H1 (cell line): ENCODE data around the gene MED17. TPM values are rescaled to one million over a fixed set of nuclear protein-coding genes. Genes with fewer than 3 reads are reported as not detected.
A peak's percentile ranks its signal among the peaks of the same experiment; 100 is the strongest.

Experiments
- CTCF ChIA-PET: fragments of 300-600 bp; sonication (Branson Sonifier 250); formaldehyde crosslinking; loops from one replicate; lab custom pipeline; 2021; ENCODE audit not compliant: partially characterized antibody; lab: Charles Lee
- POLR2A ChIA-PET: fragments of 300-600 bp; sonication (Branson Sonifier 250); formaldehyde crosslinking; loops from one replicate; lab custom pipeline; 2021; ENCODE audit warnings: inconsistent platforms; ENCODE audit not compliant: partially characterized antibody; lab: Charles Lee
- DNase-seq, 2 experiments: peaks; one replicate each; pipeline versions ENCODE4 v3.0.0 to v3.0.0-alpha.2; 2010 to 2022; ENCODE audit warnings: low spot score in 2 of 2, low read depth in 1 of 2, mixed read lengths in 1 of 2
- FAIRE-seq: peaks from 2 replicates; lab custom pipeline; 2011; peaks lifted over from hg19 to GRCh38; lab: Jason Lieb, UNC
- H2AFZ ChIP-seq: 2 replicates; pipeline ENCODE4 v1.8.1; 2012; ENCODE audit warnings: low read length, inconsistent platforms
- H2AK5ac ChIP-seq: 2 replicates; pipeline ENCODE4 v1.6.1; 2013; ENCODE audit warnings: low read depth, low read length
- H2BK120ac ChIP-seq: replicated peaks from 2 replicates; pipeline ENCODE3; 2013; ENCODE audit warnings: low read depth, low read length, inconsistent platforms
- H2BK12ac ChIP-seq: 2 replicates; pipeline ENCODE4 v1.6.1; 2013; ENCODE audit warnings: low read depth, low read length
- H2BK15ac ChIP-seq: 2 replicates; pipeline ENCODE4 v1.6.1; 2013; ENCODE audit warnings: low read length
- H2BK20ac ChIP-seq: 2 replicates; pipeline ENCODE4 v1.6.1; 2013; ENCODE audit warnings: low read length
- H2BK5ac ChIP-seq: 2 replicates; pipeline ENCODE4 v1.6.1; 2013; ENCODE audit warnings: low read depth, low read length
- H3K14ac ChIP-seq: 2 replicates; pipeline ENCODE4 v1.6.1; 2013; ENCODE audit warnings: inconsistent platforms; ENCODE audit not compliant: insufficient read length
- H3K18ac ChIP-seq: 2 replicates; pipeline ENCODE4 v1.6.1; 2013; ENCODE audit warnings: low read length; ENCODE audit errors: extremely low read depth
- H3K23ac ChIP-seq: 2 replicates; pipeline ENCODE4 v1.6.1; 2013; ENCODE audit warnings: inconsistent platforms; ENCODE audit not compliant: insufficient read length
- H3K23me2 ChIP-seq: 2 replicates; pipeline ENCODE4 v1.6.1; 2013; ENCODE audit warnings: low read depth, low read length
- H3K27ac ChIP-seq: 2 replicates; pipeline ENCODE4 v1.6.1; 2011; ENCODE audit warnings: low read depth, low read length, inconsistent platforms
- H3K27me3 ChIP-seq, 4 experiments: replicated peaks in 1 of 4; 1 replicate in 1 of 4; 2 replicates in 3 of 4; pipeline versions ENCODE4 v1.6.1 to v1.8.1; 2011 to 2013; ENCODE audit warnings: low read length in 3 of 4, mild to moderate bottlenecking in 3 of 4, inconsistent platforms in 2 of 4, mixed read lengths in 2 of 4, moderate library complexity in 1 of 4; ENCODE audit not compliant: control insufficient read depth in 3 of 4, insufficient read depth in 3 of 4; ENCODE audit errors: extremely low read depth in 1 of 4
- H3K36me3 ChIP-seq, 4 experiments: 2 replicates each; pipeline versions ENCODE4 v1.6.1 to v1.8.1; 2011 to 2013; ENCODE audit warnings: mild to moderate bottlenecking in 4 of 4, low read length in 3 of 4, moderate library complexity in 2 of 4, control low read depth in 1 of 4, inconsistent platforms in 1 of 4; ENCODE audit not compliant: insufficient read depth in 4 of 4, control insufficient read depth in 2 of 4
- H3K4ac ChIP-seq: replicated peaks from 2 replicates; pipeline ENCODE3; 2013; ENCODE audit warnings: low read length, low read depth, mixed read lengths, inconsistent platforms; ENCODE audit not compliant: insufficient read length
- H3K4me1 ChIP-seq, 4 experiments: replicated peaks in 1 of 4; 1 replicate in 1 of 4; 2 replicates in 3 of 4; pipeline versions ENCODE4 v1.6.1 to v1.8.1; 2011 to 2013; ENCODE audit warnings: low read length in 3 of 4, inconsistent platforms in 2 of 4, mixed read lengths in 1 of 4; ENCODE audit not compliant: insufficient read depth in 4 of 4, control insufficient read depth in 3 of 4
- H3K4me2 ChIP-seq, 2 experiments: 2 replicates each; pipeline versions ENCODE4 v1.6.1 to v1.8.1; 2011 to 2013; ENCODE audit warnings: low read depth in 2 of 2, low read length in 2 of 2, control low read depth in 1 of 2, inconsistent platforms in 1 of 2, mild to moderate bottlenecking in 1 of 2; ENCODE audit not compliant: insufficient read depth in 1 of 2
- H3K4me3 ChIP-seq, 4 experiments: fragments of 200-600, 300-600 bp in 1 of 4; sonication (generic), shearing (Covaris generic), sonication (Bioruptor Twin) in 1 of 4; 2 replicates each; pipeline versions ENCODE4 v1.5.1 to v1.8.1; 2011 to 2016; ENCODE audit warnings: low read length in 4 of 4, low read depth in 3 of 4, control low read depth in 2 of 4, inconsistent platforms in 2 of 4, mild to moderate bottlenecking in 2 of 4, mixed read lengths in 1 of 4, moderate library complexity in 1 of 4; ENCODE audit not compliant: insufficient read depth in 2 of 4; ENCODE audit errors: extremely low read depth in 1 of 4
- H3K56ac ChIP-seq: replicated peaks from 2 replicates; pipeline ENCODE3; 2013; ENCODE audit warnings: low read depth, mild to moderate bottlenecking, mixed read lengths, low read length, inconsistent platforms; ENCODE audit not compliant: insufficient read length
- H3K79me1 ChIP-seq: 2 replicates; pipeline ENCODE4 v1.6.1; 2013; ENCODE audit warnings: low read depth, low read length, control low read depth
- H3K79me2 ChIP-seq, 2 experiments: 2 replicates each; pipeline versions ENCODE4 v1.6.1 to v1.8.1; 2012 to 2013; ENCODE audit warnings: low read length in 2 of 2, mild to moderate bottlenecking in 2 of 2, inconsistent platforms in 1 of 2; ENCODE audit not compliant: insufficient read depth in 2 of 2, control insufficient read depth in 1 of 2
- H3K9ac ChIP-seq, 4 experiments: replicated peaks in 1 of 4; 1 replicate in 1 of 4; 2 replicates in 3 of 4; pipeline versions ENCODE4 v1.6.1 to v1.8.1; 2011 to 2013; ENCODE audit warnings: low read depth in 3 of 4, low read length in 3 of 4, control low read depth in 2 of 4, mild to moderate bottlenecking in 2 of 4, moderate library complexity in 2 of 4, inconsistent platforms in 1 of 4; ENCODE audit errors: extremely low read depth in 1 of 4
- H3K9me3 ChIP-seq, 2 experiments: 2 replicates each; pipeline versions ENCODE4 v1.6.1 to v1.8.1; 2012 to 2013; ENCODE audit warnings: mild to moderate bottlenecking in 2 of 2, moderate library complexity in 2 of 2, control low read depth in 1 of 2, inconsistent platforms in 1 of 2, low read depth in 1 of 2, low read length in 1 of 2, mixed read lengths in 1 of 2; ENCODE audit not compliant: insufficient read depth in 2 of 2
- H4K20me1 ChIP-seq, 2 experiments: replicated peaks in 1 of 2; 2 replicates each; pipeline versions ENCODE3 to v1.8.1; 2011 to 2013; ENCODE audit warnings: inconsistent platforms in 2 of 2, low read length in 2 of 2, mild to moderate bottlenecking in 1 of 2; ENCODE audit not compliant: insufficient read depth in 2 of 2, control insufficient read depth in 1 of 2
- H4K5ac ChIP-seq: 2 replicates; pipeline ENCODE4 v1.6.1; 2013; ENCODE audit warnings: low read length, low read depth, mixed read lengths, inconsistent platforms; ENCODE audit not compliant: insufficient read length
- H4K8ac ChIP-seq: 2 replicates; pipeline ENCODE4 v1.8.0; 2013; ENCODE audit warnings: mild to moderate bottlenecking, moderate library complexity, low read length, inconsistent platforms; ENCODE audit not compliant: insufficient read depth; ENCODE audit errors: extremely low read depth
- H4K91ac ChIP-seq: replicated peaks from 2 replicates; pipeline ENCODE3; 2013; ENCODE audit warnings: low read length, mixed read lengths, inconsistent platforms; ENCODE audit not compliant: insufficient read length
- BCL11A ChIP-seq, 2 experiments: IDR thresholded peaks; one replicate each; pipeline ENCODE4 v1.6.1; 2011; ENCODE audit warnings: low read depth in 2 of 2, low read length in 2 of 2, mild to moderate bottlenecking in 2 of 2
- HDAC6 ChIP-seq: IDR thresholded peaks from one replicate; pipeline ENCODE4 v1.7.1; 2012; ENCODE audit warnings: low read depth, mild to moderate bottlenecking, inconsistent platforms, low read length, moderate library complexity
- POLR2AphosphoS5 ChIP-seq: IDR thresholded peaks from 2 replicates; pipeline ENCODE4 v1.6.1; 2011; ENCODE audit warnings: low read depth, low read length
- TEAD4 ChIP-seq: IDR thresholded peaks from 2 replicates; pipeline ENCODE4 v1.6.1; 2012; ENCODE audit warnings: low read depth, low read length, inconsistent platforms, mixed read lengths
- WGBS, 2 experiments: shearing (Covaris generic) in 1 of 2; methylation state at CpG; one replicate each; pipeline versions ENCODE4 v1.1.6 to v1.1.7; 2013 to 2015; ENCODE audit warnings: low lambda C conversion rate in 2 of 2, mixed read lengths in 2 of 2, inconsistent platforms in 1 of 2, low coverage in 1 of 2, missing lambda C conversion rate in 1 of 2; ENCODE audit not compliant: insufficient replicate concordance in 2 of 2, insufficient coverage in 1 of 2, insufficient read length in 1 of 2; ENCODE audit errors: extremely low coverage in 1 of 2, missing lambda C conversion rate in 1 of 2; 5-methylcytosine and 5-hydroxymethylcytosine counted together
- polyA plus RNA-seq, 7 experiments: library from polyadenylated mRNA; depleted of rRNA in 3 of 7; stranded (reverse) in 5 of 7; unstranded in 2 of 7; fragments of >200 nt in 5 of 7; fragments of 200-250 nt in 2 of 7; gene quantifications; 1 replicate in 5 of 7; 2 replicates in 1 of 7; 4 replicates in 1 of 7; pipeline versions ENCODE4 v1.2.1 to v1.2.3, GENCODE V29; 2011 to 2013; ENCODE audit warnings: missing spikeins in 2 of 7, mixed read lengths in 2 of 7
- total RNA-seq: library from RNA; stranded (reverse); fragmentation: NEBNext Ultra II Directional; extraction: Animal tissue kit (Norgen Biotek cat#: 25700); gene quantifications from 2 replicates; pipeline ENCODE4 v1.2.1, GENCODE V29; 2021
- TF ChIP-seq, protein P1 (sequence below), 3 experiments: IDR thresholded peaks; 1 replicate in 2 of 3; 2 replicates in 1 of 3; pipeline versions ENCODE4 v1.5.1 to v1.6.1; 2011; ENCODE audit warnings: low read length in 3 of 3, mild to moderate bottlenecking in 3 of 3, inconsistent platforms in 2 of 3, low read depth in 1 of 3, moderate library complexity in 1 of 3; ENCODE audit not compliant: insufficient read depth in 1 of 3; ENCODE audit errors: control extremely low read depth in 1 of 3
- TF ChIP-seq, protein P2 (sequence below): IDR thresholded peaks from 2 replicates; pipeline ENCODE4 v1.6.1; 2012; ENCODE audit warnings: low read length, inconsistent platforms

The MED17 gene
- total and polyA plus RNA-seq, 2 of the 8 experiments (the other 6 are each of a cell fraction or from before 2014, with no cell fraction given), result 8.8 to 33.7 TPM

DNA sequence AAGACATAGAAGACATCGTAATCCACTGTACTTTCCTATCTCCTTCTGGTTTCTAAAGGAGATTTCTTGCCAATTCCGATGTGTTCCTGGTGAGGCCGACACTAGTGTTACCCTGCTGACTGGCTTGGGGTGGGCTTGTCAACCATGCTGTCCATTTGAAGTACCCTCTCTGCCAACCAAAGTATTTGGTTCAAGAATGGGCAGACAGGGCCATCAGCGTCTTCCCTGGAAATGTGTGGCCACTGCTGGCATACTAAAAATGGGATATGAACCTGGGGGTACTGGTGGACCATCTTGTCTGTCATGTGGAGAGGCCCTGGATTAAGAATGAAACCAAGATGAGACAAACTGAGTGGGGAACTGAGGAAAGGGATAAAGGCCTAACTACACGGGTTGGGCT lies 68.2 kb downstream of the MED17 start:
- no peak overlapping the region for H2BK120ac ChIP-seq
- DNase-seq (peak in 1 of 2 experiments; percentile 26), FAIRE-seq (no peak)
- H3K4ac ChIP-seq, result no peak overlapping the region
- H2AFZ ChIP-seq, result no peak overlapping the region
- H3K79me1 ChIP-seq, result no peaks in the 10 kb centered on the region
- H3K4me2 ChIP-seq, result no peak overlapping the region
- H3K27me3 ChIP-seq, result no peaks in the 10 kb centered on the region; a peak in 2 of 7 replicates
- no peak overlapping the region for H3K14ac ChIP-seq
- peaks cover 2 to 9% (median 4%) of the 10 kb centered on the region in 4 experiments; a peak in 4 of 7 replicates for H3K4me1 ChIP-seq
- TF ChIP-seq TEAD4 (no peak), HDAC6 (no peak), POLR2AphosphoS5 (no peak), BCL11A (IDR thresholded peaks at IDR 0.05; ENCODE audit: low read depth in 2 of 2, low read length in 2 of 2) (no peak)
- TF ChIP-seq, protein P1, sequence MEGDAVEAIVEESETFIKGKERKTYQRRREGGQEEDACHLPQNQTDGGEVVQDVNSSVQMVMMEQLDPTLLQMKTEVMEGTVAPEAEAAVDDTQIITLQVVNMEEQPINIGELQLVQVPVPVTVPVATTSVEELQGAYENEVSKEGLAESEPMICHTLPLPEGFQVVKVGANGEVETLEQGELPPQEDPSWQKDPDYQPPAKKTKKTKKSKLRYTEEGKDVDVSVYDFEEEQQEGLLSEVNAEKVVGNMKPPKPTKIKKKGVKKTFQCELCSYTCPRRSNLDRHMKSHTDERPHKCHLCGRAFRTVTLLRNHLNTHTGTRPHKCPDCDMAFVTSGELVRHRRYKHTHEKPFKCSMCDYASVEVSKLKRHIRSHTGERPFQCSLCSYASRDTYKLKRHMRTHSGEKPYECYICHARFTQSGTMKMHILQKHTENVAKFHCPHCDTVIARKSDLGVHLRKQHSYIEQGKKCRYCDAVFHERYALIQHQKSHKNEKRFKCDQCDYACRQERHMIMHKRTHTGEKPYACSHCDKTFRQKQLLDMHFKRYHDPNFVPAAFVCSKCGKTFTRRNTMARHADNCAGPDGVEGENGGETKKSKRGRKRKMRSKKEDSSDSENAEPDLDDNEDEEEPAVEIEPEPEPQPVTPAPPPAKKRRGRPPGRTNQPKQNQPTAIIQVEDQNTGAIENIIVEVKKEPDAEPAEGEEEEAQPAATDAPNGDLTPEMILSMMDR (IDR thresholded peaks at IDR 0.05; ENCODE audit: control extremely low read depth in 1 of 3, insufficient read depth in 1 of 3, low read depth in 1 of 3, low read length in 3 of 3), result no peak
- TF ChIP-seq, protein P2, sequence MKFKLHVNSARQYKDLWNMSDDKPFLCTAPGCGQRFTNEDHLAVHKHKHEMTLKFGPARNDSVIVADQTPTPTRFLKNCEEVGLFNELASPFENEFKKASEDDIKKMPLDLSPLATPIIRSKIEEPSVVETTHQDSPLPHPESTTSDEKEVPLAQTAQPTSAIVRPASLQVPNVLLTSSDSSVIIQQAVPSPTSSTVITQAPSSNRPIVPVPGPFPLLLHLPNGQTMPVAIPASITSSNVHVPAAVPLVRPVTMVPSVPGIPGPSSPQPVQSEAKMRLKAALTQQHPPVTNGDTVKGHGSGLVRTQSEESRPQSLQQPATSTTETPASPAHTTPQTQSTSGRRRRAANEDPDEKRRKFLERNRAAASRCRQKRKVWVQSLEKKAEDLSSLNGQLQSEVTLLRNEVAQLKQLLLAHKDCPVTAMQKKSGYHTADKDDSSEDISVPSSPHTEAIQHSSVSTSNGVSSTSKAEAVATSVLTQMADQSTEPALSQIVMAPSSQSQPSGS, result no peak
- ChIA-PET CTCF (no interaction called here), POLR2A (no interaction called here)
- H2BK5ac ChIP-seq, result no peak overlapping the region
- no peak overlapping the region for H4K5ac ChIP-seq
- H2BK12ac ChIP-seq, result no peak overlapping the region
- H3K27ac ChIP-seq, result no peak overlapping the region
- no peak overlapping the region for H4K91ac ChIP-seq
- no peaks in the 10 kb centered on the region for H3K79me2 ChIP-seq
- no peak overlapping the region for H4K8ac ChIP-seq
- no peak overlapping the region for H3K18ac ChIP-seq
- H3K23ac ChIP-seq, result no peak overlapping the region
- H3K4me3 ChIP-seq, result no peak overlapping the region
- 0 out of 2 replicates have a peak, but pooled peaks cover 3% of the 10 kb centered on the region for H3K23me2 ChIP-seq
- H3K9ac ChIP-seq, result no peak overlapping the region
- no peak overlapping the region for H3K56ac ChIP-seq
- H3K9me3 ChIP-seq, result no peaks in the 10 kb centered on the region
- WGBS, 2 experiments, result 94% methylated on average over 5 of the region's 5 CpGs; no CpG with 5 or more reads in 1 of the 2 experiments
- H3K36me3 ChIP-seq, result no peaks in the 10 kb centered on the region
- H4K20me1 ChIP-seq, result no peaks in the 10 kb centered on the region
- H2BK20ac ChIP-seq, result no peak overlapping the region
- H2AK5ac ChIP-seq, result no peak overlapping the region
- no peak overlapping the region for H2BK15ac ChIP-seq
